SH-SY5Y (cell line): ENCODE data around the gene PRXL2B.

Experiments used
- GATA2 ChIP-seq: IDR thresholded peaks from 2 replicates; pipeline ENCODE4 v1.6.1; 2011; ENCODE audit warnings: mild to moderate bottlenecking, low read depth, low read length
- GATA3 ChIP-seq: IDR thresholded peaks from 2 replicates; pipeline ENCODE4 v1.6.1; 2011; ENCODE audit warnings: low read depth, mild to moderate bottlenecking, low read length, moderate library complexity

DNA sequence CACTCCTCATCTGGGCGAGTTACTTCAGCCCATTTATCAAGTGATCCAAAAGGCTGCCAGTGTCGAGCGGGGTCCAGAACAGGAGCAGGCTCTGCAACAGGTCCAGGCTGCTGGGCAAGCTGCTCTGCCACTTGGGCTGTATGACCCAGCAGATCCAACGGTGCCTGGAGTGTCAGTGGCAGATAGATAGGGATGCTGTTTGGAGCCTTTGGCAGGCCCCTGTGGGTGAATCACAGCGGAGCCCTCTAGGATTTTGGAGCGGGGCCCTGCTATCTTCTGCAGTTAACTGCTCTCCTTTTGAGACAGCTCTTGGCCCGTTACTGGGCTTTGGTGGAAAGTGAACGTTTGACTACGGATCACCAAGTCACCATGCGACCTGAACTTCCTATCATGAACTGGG is 38.7 kb downstream of the PRXL2B start:
- TF ChIP-seq GATA2 (no peak), GATA3 (no peak)
